HCT116 (cell line): ENCODE results near the gene CBX3. TPM values are rescaled to one million over a fixed set of nuclear protein-coding genes. Genes with fewer than 3 reads are reported as not detected.

Source experiments
- ATAC-seq: fragments of 200-7000 bp; cut with Tn5 transposase; 2 replicates; pipeline ENCODE4 v1.9.1; 2020; ENCODE audit warnings: mild to moderate bottlenecking, moderate library complexity
- BruUV-seq: library from RNA; stranded (reverse); fragments of 400-500 nt; replicated peaks from 2 replicates; lab custom pipeline; 2021; lab: Mats Ljungman, UMichigan
- CTCF ChIA-PET: fragments of 300-600 bp; sonication (Branson Sonifier 250); formaldehyde crosslinking; loops from one replicate; lab custom pipeline; 2021; ENCODE audit warnings: antibody characterized with exemption; lab: Charles Lee
- POLR2A ChIA-PET: fragments of 300-600, 350-600 bp; sonication (Branson Sonifier 250); formaldehyde crosslinking; loops from one replicate; lab custom pipeline; 2021; ENCODE audit warnings: antibody characterized with exemption; lab: Charles Lee
- RAD21 ChIA-PET, 2 experiments: fragments of 300-600 bp; sonication (Branson Sonifier 250); formaldehyde crosslinking; loops; one replicate each; lab custom pipeline; 2023; ENCODE audit warnings: low total read pairs in 2 of 2; ENCODE audit not compliant: uncharacterized antibody in 2 of 2, unreplicated experiment in 2 of 2, low non-redundant PET in 1 of 2; lab: Charles Lee
- DNase-seq: peaks from one replicate; pipeline ENCODE4 v3.0.0-alpha.2; 2010; ENCODE audit warnings: low read depth, low spot score
- H2AFZ ChIP-seq: fragments of 200-600 bp; shearing (Covaris generic), sonication (generic); 2 replicates; pipeline ENCODE4 v1.6.1; 2017; ENCODE audit warnings: low read depth, mixed run types, mixed read lengths, antibody characterized with exemption, low read length; ENCODE audit not compliant: poor library complexity, severe bottlenecking
- H3K27ac ChIP-seq: 2 replicates; pipeline ENCODE4 v1.5.1; 2012; ENCODE audit warnings: low read depth, low read length
- H3K27me3 ChIP-seq: fragments of 200-600 bp; sonication (generic); 2 replicates; pipeline ENCODE4 v1.6.1; 2016; ENCODE audit warnings: mixed run types, low read length, mixed read lengths; ENCODE audit not compliant: insufficient read depth
- H3K36me3 ChIP-seq, 2 experiments: fragments of 200-500 bp in 1 of 2; fragments of 200-600 bp in 1 of 2; sonication (Bioruptor generic) in 1 of 2; sonication (generic) in 1 of 2; 2 replicates each; pipeline versions ENCODE4 v1.5.1 to v1.6.1; 2014 to 2016; ENCODE audit warnings: low read length in 2 of 2, inconsistent platforms in 1 of 2, mixed read lengths in 1 of 2, mixed run types in 1 of 2; ENCODE audit not compliant: insufficient read depth in 2 of 2, control insufficient read depth in 1 of 2
- H3K4me1 ChIP-seq, 2 experiments: fragments of 200-600 bp in 1 of 2; sonication (generic) in 1 of 2; 2 replicates each; pipeline versions ENCODE4 v1.5.1 to v1.6.1; 2012 to 2017; ENCODE audit warnings: low read length in 2 of 2, inconsistent platforms in 1 of 2, mild to moderate bottlenecking in 1 of 2, mixed read lengths in 1 of 2, mixed run types in 1 of 2, moderate library complexity in 1 of 2; ENCODE audit not compliant: insufficient read depth in 2 of 2, control insufficient read depth in 1 of 2
- H3K4me2 ChIP-seq: fragments of 200-600 bp; sonication (generic); 2 replicates; pipeline ENCODE4 v1.6.1; 2017; ENCODE audit warnings: mixed run types, low read length, mixed read lengths
- H3K4me3 ChIP-seq, 2 experiments: fragments of 200-600 bp in 1 of 2; sonication (generic) in 1 of 2; replicated peaks in 1 of 2; 2 replicates each; pipeline ENCODE4 v1.5.1; 2011 to 2016; ENCODE audit warnings: low read length in 2 of 2, control low read depth in 1 of 2, low read depth in 1 of 2, mild to moderate bottlenecking in 1 of 2, mixed read lengths in 1 of 2, mixed run types in 1 of 2
- H3K79me2 ChIP-seq: fragments of 200-600 bp; sonication (generic); 2 replicates; pipeline ENCODE4 v1.6.1; 2017; ENCODE audit warnings: mild to moderate bottlenecking, mixed run types, low read length, moderate library complexity, mixed read lengths; ENCODE audit not compliant: insufficient read depth
- H3K9ac ChIP-seq: fragments of 200-600 bp; sonication (generic); 2 replicates; pipeline ENCODE4 v1.6.1; 2016; ENCODE audit warnings: low read length, mixed read lengths
- H3K9me2 ChIP-seq: fragments of 200-600 bp; sonication (generic), shearing (Covaris generic); 2 replicates; pipeline ENCODE4 v1.6.1; 2017; ENCODE audit warnings: mixed run types, mild to moderate bottlenecking, moderate library complexity; ENCODE audit not compliant: insufficient read depth
- H3K9me3 ChIP-seq, 2 experiments: fragments of 200-500 bp in 1 of 2; fragments of 200-600 bp in 1 of 2; sonication (Bioruptor generic) in 1 of 2; sonication (generic) in 1 of 2; 2 replicates each; pipeline ENCODE4 v1.6.1; 2014 to 2017; ENCODE audit warnings: low read length in 2 of 2, mixed read lengths in 2 of 2, inconsistent platforms in 1 of 2, low read depth in 1 of 2, mild to moderate bottlenecking in 1 of 2, mixed run types in 1 of 2, moderate library complexity in 1 of 2; ENCODE audit not compliant: control insufficient read depth in 1 of 2, insufficient read depth in 1 of 2
- H4K20me1 ChIP-seq: fragments of 200-600 bp; sonication (generic), shearing (Covaris generic); 2 replicates; pipeline ENCODE4 v1.6.1; 2017; ENCODE audit warnings: mixed run types, mild to moderate bottlenecking, moderate library complexity; ENCODE audit not compliant: insufficient read depth
- ATF3 ChIP-seq: IDR thresholded peaks from 2 replicates; pipeline ENCODE4 v1.6.1; 2012
- CBX3 ChIP-seq: IDR thresholded peaks from 2 replicates; pipeline ENCODE4 v1.6.1; 2012; ENCODE audit warnings: low read depth
- CEBPB ChIP-seq: IDR thresholded peaks from 2 replicates; pipeline ENCODE4 v1.6.1; 2012; ENCODE audit warnings: low read depth
- ELF1 ChIP-seq: IDR thresholded peaks from 2 replicates; pipeline ENCODE4 v1.6.1; 2012; ENCODE audit warnings: low read depth, borderline replicate concordance
- EZH2 ChIP-seq: fragments of 200-600 bp; sonication (generic); IDR thresholded peaks from 2 replicates; pipeline ENCODE4 v1.6.1; 2017; ENCODE audit warnings: antibody characterized with exemption, mixed run types
- EZH2phosphoT487 ChIP-seq: fragments of 200-600 bp; IDR thresholded peaks from 2 replicates; pipeline ENCODE4 v1.6.1; 2018; ENCODE audit warnings: antibody characterized with exemption, borderline replicate concordance
- FOSL1 ChIP-seq: IDR thresholded peaks from 2 replicates; pipeline ENCODE4 v1.6.1; 2012; ENCODE audit warnings: low read depth
- JUND ChIP-seq: IDR thresholded peaks from 2 replicates; pipeline ENCODE4 v1.6.1; 2012
- POLR2A ChIP-seq: IDR thresholded peaks from 2 replicates; pipeline ENCODE4 v1.7.0; 2011; ENCODE audit warnings: borderline replicate concordance; ENCODE audit not compliant: insufficient read depth, insufficient read length; ENCODE audit errors: extremely low read depth
- POLR2AphosphoS5 ChIP-seq: IDR thresholded peaks from 2 replicates; pipeline ENCODE4 v1.6.1; 2011; ENCODE audit warnings: mild to moderate bottlenecking, low read depth, low read length, moderate library complexity
- RAD21 ChIP-seq: IDR thresholded peaks from 2 replicates; pipeline ENCODE4 v1.6.1; 2012; ENCODE audit warnings: low read depth, mild to moderate bottlenecking
- SIN3A ChIP-seq: IDR thresholded peaks from 2 replicates; pipeline ENCODE4 v1.6.1; 2012; ENCODE audit warnings: low read depth
- SP1 ChIP-seq: IDR thresholded peaks from 2 replicates; pipeline ENCODE4 v1.6.1; 2012; ENCODE audit warnings: low read depth
- SRF ChIP-seq: IDR thresholded peaks from 2 replicates; pipeline ENCODE4 v1.6.1; 2012; ENCODE audit warnings: low read depth
- TCF7L2 ChIP-seq: IDR thresholded peaks from 2 replicates; pipeline ENCODE4 v1.7.0; 2011; ENCODE audit warnings: borderline replicate concordance, inconsistent platforms; ENCODE audit not compliant: insufficient read depth, insufficient read length; ENCODE audit errors: extremely low read depth
- YY1 ChIP-seq: IDR thresholded peaks from 2 replicates; pipeline ENCODE4 v1.6.1; 2011; ENCODE audit warnings: low read length, low read depth, moderate library complexity, mild to moderate bottlenecking; ENCODE audit not compliant: insufficient replicate concordance; ENCODE audit errors: extremely low read depth
- ZFX ChIP-seq: fragments of 450-650 bp; IDR thresholded peaks from 2 replicates; pipeline ENCODE4 v1.6.1; 2017
- ZNF274 ChIP-seq: fragments of 200-500 bp; sonication (Bioruptor generic); IDR thresholded peaks from 2 replicates; pipeline ENCODE4 v1.6.1; 2014; ENCODE audit warnings: mild to moderate bottlenecking, low read depth, low read length, inconsistent platforms
- intact Hi-C: fragments of 100-400 bp; cut with micrococcal nuclease; formaldehyde crosslinking; loops from 2 replicates; pipeline ENCODE4 v1.10.0; 2022
- total RNA-seq: library from RNA; stranded (reverse); gene quantifications from one replicate; pipeline ENCODE4 v1.2.1, GENCODE V29; 2021; ENCODE audit not compliant: unreplicated experiment
- TF ChIP-seq, protein P1 (sequence below): IDR thresholded peaks from 2 replicates; pipeline ENCODE4 v1.6.1; 2012
- TF ChIP-seq, protein P2 (sequence below), 3 experiments: fragments of 200-600 bp in 1 of 3; sonication (generic) in 1 of 3; IDR thresholded peaks in 2 of 3; conservative IDR thresholded peaks in 1 of 3; 2 replicates each; pipeline ENCODE4 v1.5.1; 2012 to 2017; ENCODE audit warnings: low read depth in 2 of 3, low read length in 2 of 3, antibody characterized with exemption in 1 of 3, borderline replicate concordance in 1 of 3, control low read depth in 1 of 3, mild to moderate bottlenecking in 1 of 3, mixed read lengths in 1 of 3, mixed run types in 1 of 3, moderate library complexity in 1 of 3; ENCODE audit not compliant: insufficient read depth in 1 of 3

The CBX3 gene
- total RNA-seq, 1 experiment from 2014 or later: 274 TPM

DNA sequence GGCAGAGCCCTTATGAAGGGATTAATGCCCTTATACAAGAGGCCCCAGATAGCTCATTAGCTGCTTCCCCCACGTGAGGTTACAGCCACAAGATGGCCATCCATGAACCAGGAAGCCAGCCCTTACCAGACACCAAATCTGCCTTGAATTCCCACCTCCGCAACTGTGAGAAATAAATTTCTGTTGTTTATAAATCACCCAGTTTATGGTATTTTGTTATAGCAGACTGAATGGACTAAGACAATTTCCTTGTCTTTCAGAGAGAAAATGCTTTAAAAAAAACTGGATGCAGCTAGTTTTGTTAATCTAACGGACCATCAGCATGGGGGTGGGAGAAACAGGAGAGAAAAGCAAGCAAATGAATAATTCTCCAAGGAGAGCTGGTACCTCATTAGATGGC lies 36.5 kb downstream of the CBX3 start (continued):
- no peak for TF ChIP-seq EZH2phosphoT487
- TF ChIP-seq, protein P1, sequence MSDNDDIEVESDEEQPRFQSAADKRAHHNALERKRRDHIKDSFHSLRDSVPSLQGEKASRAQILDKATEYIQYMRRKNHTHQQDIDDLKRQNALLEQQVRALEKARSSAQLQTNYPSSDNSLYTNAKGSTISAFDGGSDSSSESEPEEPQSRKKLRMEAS: no peak
- TF ChIP-seq, all 23 proteins: peak for 0

GRCh38 chr7:26245150-26245549 lies 43.6 kb downstream of the CBX3 start:
- no TSS peak for BruUV-seq
- Histone ChIP-seq H3K79me2 (no peaks in the 10 kb centered on the region), H3K9ac (no peak overlapping the region), H3K36me3 (no peaks in the 10 kb centered on the region), H3K9me3 (no peaks in the 10 kb centered on the region), H4K20me1 (no peaks in the 10 kb centered on the region), H3K27ac (no peak overlapping the region), H2AFZ (no peak overlapping the region), H3K9me2 (no peaks in the 10 kb centered on the region), H3K27me3 (no peaks in the 10 kb centered on the region), H3K4me3 (no peak overlapping the region), H3K4me2 (no peak overlapping the region), H3K4me1 (no peaks in the 10 kb centered on the region)
- no peak for ATAC-seq
- intact Hi-C loops: no loop called here
- ChIA-PET RAD21 (no interaction called here), CTCF (no interaction called here), POLR2A (no interaction called here)
- no peak for TF ChIP-seq ZNF274
- TF ChIP-seq TCF7L2: no peak
- TF ChIP-seq, protein P1: no peak
- TF ChIP-seq CEBPB: no peak
- no peak for TF ChIP-seq ELF1
- no peak for TF ChIP-seq CBX3
- TF ChIP-seq FOSL1: no peak
- no peak for TF ChIP-seq ATF3
- TF ChIP-seq EZH2: no peak
- TF ChIP-seq ZFX: no peak
- TF ChIP-seq, protein P2, sequence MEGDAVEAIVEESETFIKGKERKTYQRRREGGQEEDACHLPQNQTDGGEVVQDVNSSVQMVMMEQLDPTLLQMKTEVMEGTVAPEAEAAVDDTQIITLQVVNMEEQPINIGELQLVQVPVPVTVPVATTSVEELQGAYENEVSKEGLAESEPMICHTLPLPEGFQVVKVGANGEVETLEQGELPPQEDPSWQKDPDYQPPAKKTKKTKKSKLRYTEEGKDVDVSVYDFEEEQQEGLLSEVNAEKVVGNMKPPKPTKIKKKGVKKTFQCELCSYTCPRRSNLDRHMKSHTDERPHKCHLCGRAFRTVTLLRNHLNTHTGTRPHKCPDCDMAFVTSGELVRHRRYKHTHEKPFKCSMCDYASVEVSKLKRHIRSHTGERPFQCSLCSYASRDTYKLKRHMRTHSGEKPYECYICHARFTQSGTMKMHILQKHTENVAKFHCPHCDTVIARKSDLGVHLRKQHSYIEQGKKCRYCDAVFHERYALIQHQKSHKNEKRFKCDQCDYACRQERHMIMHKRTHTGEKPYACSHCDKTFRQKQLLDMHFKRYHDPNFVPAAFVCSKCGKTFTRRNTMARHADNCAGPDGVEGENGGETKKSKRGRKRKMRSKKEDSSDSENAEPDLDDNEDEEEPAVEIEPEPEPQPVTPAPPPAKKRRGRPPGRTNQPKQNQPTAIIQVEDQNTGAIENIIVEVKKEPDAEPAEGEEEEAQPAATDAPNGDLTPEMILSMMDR (IDR thresholded peaks at IDR 0.05 in 2 of 3, conservative IDR thresholded peaks at IDR 0.05 in 1 of 3; ENCODE audit: borderline replicate concordance in 1 of 3, insufficient read depth in 1 of 3, low read depth in 2 of 3, low read length in 2 of 3): no peak
- no peak for TF ChIP-seq SRF
- no peak for TF ChIP-seq POLR2AphosphoS5
- TF ChIP-seq POLR2A: no peak
- TF ChIP-seq JUND: no peak
- TF ChIP-seq RAD21: no peak
- no peak for TF ChIP-seq YY1
- no peak for TF ChIP-seq SP1
- no peak for TF ChIP-seq SIN3A
- DNase-seq: no peak
